GM12878 (cell line): ENCODE data around the gene PCDHB1.

ENCODE experiments used
- ATF2 ChIP-seq: IDR thresholded peaks from 2 replicates; pipeline ENCODE4 v1.6.1; 2012; ENCODE audit warnings: low read length, inconsistent platforms
- CHD4 ChIP-seq: fragments of 200-600 bp; sonication (generic); IDR thresholded peaks from 2 replicates; pipeline ENCODE4 v1.6.1; 2016; ENCODE audit warnings: mild to moderate bottlenecking
- CREM ChIP-seq: IDR thresholded peaks from 2 replicates; pipeline ENCODE4 v1.6.1; 2014; ENCODE audit warnings: antibody characterized with exemption, low read depth
- EED ChIP-seq: sonication (generic); IDR thresholded peaks from 2 replicates; pipeline ENCODE4 v1.6.1; 2016; ENCODE audit warnings: antibody characterized with exemption, low read depth
- EZH2 ChIP-seq: IDR thresholded peaks from 2 replicates; pipeline ENCODE4 v1.6.1; 2012; ENCODE audit warnings: low read depth, mild to moderate bottlenecking, control low read depth, inconsistent platforms, low read length, borderline replicate concordance; ENCODE audit not compliant: control insufficient read depth
- JUND ChIP-seq: IDR thresholded peaks from 2 replicates; pipeline ENCODE4 v1.6.1; 2012; ENCODE audit warnings: low read depth, mild to moderate bottlenecking, low read length, improper control_type of control experiment, moderate library complexity
- MTA3 ChIP-seq: IDR thresholded peaks from 2 replicates; pipeline ENCODE4 v1.6.1; 2012; ENCODE audit warnings: low read length, inconsistent platforms, borderline replicate concordance
- POLR2A ChIP-seq: IDR thresholded peaks from 2 replicates; pipeline ENCODE4 v1.6.1; 2011; ENCODE audit warnings: low read depth, mild to moderate bottlenecking, low read length
- RAD21 ChIP-seq: IDR thresholded peaks from 2 replicates; pipeline ENCODE4 v1.6.1; 2011; ENCODE audit warnings: mild to moderate bottlenecking, low read depth, low read length, moderate library complexity; ENCODE audit not compliant: insufficient read depth
- RELA ChIP-seq: fragments of 450-650 bp; IDR thresholded peaks from 2 replicates; pipeline ENCODE4 v1.8.0; 2014; ENCODE audit warnings: borderline replicate concordance; ENCODE audit not compliant: partially characterized antibody
- ZNF274 ChIP-seq: IDR thresholded peaks from one replicate; pipeline ENCODE4 v1.8.0; 2011; ENCODE audit not compliant: insufficient read length, insufficient read depth
- TF ChIP-seq, protein P1 (sequence below): fragments of 450-650 bp; IDR thresholded peaks from 2 replicates; pipeline ENCODE4 v1.6.1; 2018; ENCODE audit warnings: mild to moderate bottlenecking, low read depth, moderate library complexity; ENCODE audit not compliant: partially characterized antibody
- TF ChIP-seq, protein P2 (sequence below), 3 experiments: IDR thresholded peaks in 2 of 3; conservative IDR thresholded peaks in 1 of 3; 2 replicates each; pipeline ENCODE4 v1.5.1; 2011; ENCODE audit warnings: low read depth in 3 of 3, low read length in 3 of 3, mild to moderate bottlenecking in 3 of 3, control low read depth in 2 of 3, moderate library complexity in 2 of 3, inconsistent platforms in 1 of 3, mixed read lengths in 1 of 3; ENCODE audit not compliant: control insufficient read depth in 2 of 3, insufficient read depth in 1 of 3; ENCODE audit errors: extremely low read depth in 1 of 3
- TF ChIP-seq, protein P3 (sequence below): IDR thresholded peaks from 2 replicates; pipeline ENCODE4 v1.6.1; 2012; ENCODE audit warnings: mild to moderate bottlenecking, low read depth, low read length

DNA sequence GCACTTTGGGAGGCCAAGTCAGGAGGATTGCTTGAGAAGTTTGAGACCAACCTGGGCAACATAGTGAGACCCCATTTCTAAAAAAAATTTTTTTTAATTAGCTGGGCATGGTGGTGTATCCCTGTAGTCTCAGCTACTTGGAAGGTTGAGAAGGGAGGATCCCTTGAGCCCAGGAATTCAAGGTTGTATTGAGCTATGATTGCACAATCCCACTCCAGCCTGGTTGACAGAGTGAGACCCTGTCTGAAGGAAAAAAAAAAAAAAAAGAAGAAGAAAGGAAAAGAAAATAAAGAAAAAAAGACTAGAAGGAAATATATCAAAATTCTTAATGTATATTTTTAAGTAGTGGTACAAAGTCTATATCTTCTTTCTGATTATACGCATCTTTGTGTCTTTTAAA is 28.8 kb upstream of the PCDHB1 start:
- TF ChIP-seq CHD4 (no peak), MTA3 (no peak), EZH2 (no peak), CREM (no peak), ZNF274 (no peak), RELA (no peak), ATF2 (no peak), JUND (no peak), POLR2A (no peak), EED (no peak), RAD21 (no peak)
- TF ChIP-seq, protein P1, sequence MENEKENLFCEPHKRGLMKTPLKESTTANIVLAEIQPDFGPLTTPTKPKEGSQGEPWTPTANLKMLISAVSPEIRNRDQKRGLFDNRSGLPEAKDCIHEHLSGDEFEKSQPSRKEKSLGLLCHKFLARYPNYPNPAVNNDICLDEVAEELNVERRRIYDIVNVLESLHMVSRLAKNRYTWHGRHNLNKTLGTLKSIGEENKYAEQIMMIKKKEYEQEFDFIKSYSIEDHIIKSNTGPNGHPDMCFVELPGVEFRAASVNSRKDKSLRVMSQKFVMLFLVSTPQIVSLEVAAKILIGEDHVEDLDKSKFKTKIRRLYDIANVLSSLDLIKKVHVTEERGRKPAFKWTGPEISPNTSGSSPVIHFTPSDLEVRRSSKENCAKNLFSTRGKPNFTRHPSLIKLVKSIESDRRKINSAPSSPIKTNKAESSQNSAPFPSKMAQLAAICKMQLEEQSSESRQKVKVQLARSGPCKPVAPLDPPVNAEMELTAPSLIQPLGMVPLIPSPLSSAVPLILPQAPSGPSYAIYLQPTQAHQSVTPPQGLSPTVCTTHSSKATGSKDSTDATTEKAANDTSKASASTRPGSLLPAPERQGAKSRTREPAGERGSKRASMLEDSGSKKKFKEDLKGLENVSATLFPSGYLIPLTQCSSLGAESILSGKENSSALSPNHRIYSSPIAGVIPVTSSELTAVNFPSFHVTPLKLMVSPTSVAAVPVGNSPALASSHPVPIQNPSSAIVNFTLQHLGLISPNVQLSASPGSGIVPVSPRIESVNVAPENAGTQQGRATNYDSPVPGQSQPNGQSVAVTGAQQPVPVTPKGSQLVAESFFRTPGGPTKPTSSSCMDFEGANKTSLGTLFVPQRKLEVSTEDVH, result no peak
- TF ChIP-seq, protein P2, sequence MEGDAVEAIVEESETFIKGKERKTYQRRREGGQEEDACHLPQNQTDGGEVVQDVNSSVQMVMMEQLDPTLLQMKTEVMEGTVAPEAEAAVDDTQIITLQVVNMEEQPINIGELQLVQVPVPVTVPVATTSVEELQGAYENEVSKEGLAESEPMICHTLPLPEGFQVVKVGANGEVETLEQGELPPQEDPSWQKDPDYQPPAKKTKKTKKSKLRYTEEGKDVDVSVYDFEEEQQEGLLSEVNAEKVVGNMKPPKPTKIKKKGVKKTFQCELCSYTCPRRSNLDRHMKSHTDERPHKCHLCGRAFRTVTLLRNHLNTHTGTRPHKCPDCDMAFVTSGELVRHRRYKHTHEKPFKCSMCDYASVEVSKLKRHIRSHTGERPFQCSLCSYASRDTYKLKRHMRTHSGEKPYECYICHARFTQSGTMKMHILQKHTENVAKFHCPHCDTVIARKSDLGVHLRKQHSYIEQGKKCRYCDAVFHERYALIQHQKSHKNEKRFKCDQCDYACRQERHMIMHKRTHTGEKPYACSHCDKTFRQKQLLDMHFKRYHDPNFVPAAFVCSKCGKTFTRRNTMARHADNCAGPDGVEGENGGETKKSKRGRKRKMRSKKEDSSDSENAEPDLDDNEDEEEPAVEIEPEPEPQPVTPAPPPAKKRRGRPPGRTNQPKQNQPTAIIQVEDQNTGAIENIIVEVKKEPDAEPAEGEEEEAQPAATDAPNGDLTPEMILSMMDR (IDR thresholded peaks at IDR 0.05 in 2 of 3, conservative IDR thresholded peaks at IDR 0.05 in 1 of 3; ENCODE audit: control insufficient read depth in 2 of 3, extremely low read depth in 1 of 3, insufficient read depth in 1 of 3, low read depth in 3 of 3, low read length in 3 of 3), result no peak
- TF ChIP-seq, protein P3, sequence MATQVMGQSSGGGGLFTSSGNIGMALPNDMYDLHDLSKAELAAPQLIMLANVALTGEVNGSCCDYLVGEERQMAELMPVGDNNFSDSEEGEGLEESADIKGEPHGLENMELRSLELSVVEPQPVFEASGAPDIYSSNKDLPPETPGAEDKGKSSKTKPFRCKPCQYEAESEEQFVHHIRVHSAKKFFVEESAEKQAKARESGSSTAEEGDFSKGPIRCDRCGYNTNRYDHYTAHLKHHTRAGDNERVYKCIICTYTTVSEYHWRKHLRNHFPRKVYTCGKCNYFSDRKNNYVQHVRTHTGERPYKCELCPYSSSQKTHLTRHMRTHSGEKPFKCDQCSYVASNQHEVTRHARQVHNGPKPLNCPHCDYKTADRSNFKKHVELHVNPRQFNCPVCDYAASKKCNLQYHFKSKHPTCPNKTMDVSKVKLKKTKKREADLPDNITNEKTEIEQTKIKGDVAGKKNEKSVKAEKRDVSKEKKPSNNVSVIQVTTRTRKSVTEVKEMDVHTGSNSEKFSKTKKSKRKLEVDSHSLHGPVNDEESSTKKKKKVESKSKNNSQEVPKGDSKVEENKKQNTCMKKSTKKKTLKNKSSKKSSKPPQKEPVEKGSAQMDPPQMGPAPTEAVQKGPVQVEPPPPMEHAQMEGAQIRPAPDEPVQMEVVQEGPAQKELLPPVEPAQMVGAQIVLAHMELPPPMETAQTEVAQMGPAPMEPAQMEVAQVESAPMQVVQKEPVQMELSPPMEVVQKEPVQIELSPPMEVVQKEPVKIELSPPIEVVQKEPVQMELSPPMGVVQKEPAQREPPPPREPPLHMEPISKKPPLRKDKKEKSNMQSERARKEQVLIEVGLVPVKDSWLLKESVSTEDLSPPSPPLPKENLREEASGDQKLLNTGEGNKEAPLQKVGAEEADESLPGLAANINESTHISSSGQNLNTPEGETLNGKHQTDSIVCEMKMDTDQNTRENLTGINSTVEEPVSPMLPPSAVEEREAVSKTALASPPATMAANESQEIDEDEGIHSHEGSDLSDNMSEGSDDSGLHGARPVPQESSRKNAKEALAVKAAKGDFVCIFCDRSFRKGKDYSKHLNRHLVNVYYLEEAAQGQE, result no peak
